Measurements from ENCODE around the gene ELP2. TPM values are rescaled to one million over a fixed set of nuclear protein-coding genes. Genes with fewer than 3 reads are reported as not detected.

The ELP2 gene
- total RNA-seq, 2 donors from 2014 or later, result 49.7 to 80.4 TPM

- Histone ChIP-seq H3K27ac (no peak overlapping the region), H3K9me3 (no peaks in the 10 kb centered on the region), H3K4me3 (no peak overlapping the region), H3K4me1 (replicated peaks) (no peaks in the 10 kb centered on the region), H3K36me3 (no peaks in the 10 kb centered on the region), H3K27me3 (replicated peaks; ENCODE audit: insufficient read depth) (no peaks in the 10 kb centered on the region)
- TF ChIP-seq POLR2AphosphoS5 (IDR thresholded peaks at IDR 0.05) (no peak), CTCF (IDR thresholded peaks at IDR 0.05) (no peak), POLR2A (IDR thresholded peaks at IDR 0.05) (no peak)
- WGBS, result 91% methylated on average over 3 of the region's 3 CpGs
- DNase-seq (ENCODE audit: low spot score), result no peak
- intact Hi-C loops (cut with DNase I), result loop anchor here (10.0 kb wide), 1 partner anchor 493 kb away; no protein-coding TSS in a partner anchor
These were observed 52.3 kb downstream of the ELP2 start for GRCh38 chr18:36181898-36182506.

- Histone ChIP-seq H3K9me3 (no peaks in the 10 kb centered on the region), H3K36me3 (no peaks in the 10 kb centered on the region), H3K4me1 (replicated peaks) (no peaks in the 10 kb centered on the region), H3K4me3 (no peak overlapping the region), H3K27ac (no peak overlapping the region), H3K27me3 (replicated peaks; ENCODE audit: insufficient read depth) (no peaks in the 10 kb centered on the region)
- intact Hi-C loops (cut with DNase I), result loop anchor here (10.0 kb wide), 1 partner anchor 492 kb away; no protein-coding TSS in a partner anchor
- DNase-seq (ENCODE audit: low spot score), result no peak
- WGBS, result 95% methylated on average over 6 of the region's 6 CpGs
- no peak for TF ChIP-seq CTCF (IDR thresholded peaks at IDR 0.05)
- no peak for TF ChIP-seq POLR2AphosphoS5 (IDR thresholded peaks at IDR 0.05)
- no peak for TF ChIP-seq POLR2A (IDR thresholded peaks at IDR 0.05)
These were observed 53.3 kb downstream of the ELP2 start for GRCh38 chr18:36183033-36183432.

GRCh38 chr18:36183987-36184386 is 54.3 kb downstream of the ELP2 start:
- Histone ChIP-seq H3K27ac (no peak overlapping the region), H3K36me3 (no peaks in the 10 kb centered on the region), H3K4me1 (replicated peaks) (no peaks in the 10 kb centered on the region), H3K4me3 (no peak overlapping the region), H3K27me3 (replicated peaks; ENCODE audit: insufficient read depth) (no peaks in the 10 kb centered on the region), H3K9me3 (no peaks in the 10 kb centered on the region)
- 83% methylated on average over 2 of the region's 2 CpGs for WGBS
- intact Hi-C loops (cut with DNase I), result loop anchor here (10.0 kb wide), 1 partner anchor 491 kb away; no protein-coding TSS in a partner anchor
- TF ChIP-seq POLR2A (IDR thresholded peaks at IDR 0.05), result no peak
- no peak for TF ChIP-seq POLR2AphosphoS5 (IDR thresholded peaks at IDR 0.05)
- no peak for TF ChIP-seq CTCF (IDR thresholded peaks at IDR 0.05)
- DNase-seq (ENCODE audit: low spot score), result no peak

- intact Hi-C loops (cut with DNase I), result loop anchor here (5.0 to 10.0 kb wide), 2 partner anchors 58 to 490 kb away; partner anchors contain the start of genes ELP2 and SLC39A6
- H3K27me3 ChIP-seq (replicated peaks; ENCODE audit: insufficient read depth), result no peaks in the 10 kb centered on the region
- WGBS, result 100% methylated on average over 3 of the region's 3 CpGs
- H3K4me1 ChIP-seq (replicated peaks), result no peaks in the 10 kb centered on the region
- no peak for DNase-seq (ENCODE audit: low spot score)
- no peaks in the 10 kb centered on the region for H3K9me3 ChIP-seq
- no peak overlapping the region for H3K27ac ChIP-seq
- H3K4me3 ChIP-seq, result no peak overlapping the region
- TF ChIP-seq POLR2AphosphoS5 (IDR thresholded peaks at IDR 0.05), result no peak
- TF ChIP-seq POLR2A (IDR thresholded peaks at IDR 0.05), result no peak
- TF ChIP-seq CTCF (IDR thresholded peaks at IDR 0.05), result no peak
- no peaks in the 10 kb centered on the region for H3K36me3 ChIP-seq
These were observed 55.5 kb downstream of the ELP2 start for GRCh38 chr18:36185157-36185556.

- no peaks in the 10 kb centered on the region for H3K4me1 ChIP-seq (replicated peaks)
- intact Hi-C loops (cut with DNase I), result loop anchor here (5.0 to 10.0 kb wide), 2 partner anchors 59 to 489 kb away; partner anchors contain the start of genes ELP2 and SLC39A6
- H3K4me3 ChIP-seq, result no peak overlapping the region
- no peak overlapping the region for H3K27ac ChIP-seq
- no peak for DNase-seq (ENCODE audit: low spot score)
- TF ChIP-seq CTCF (IDR thresholded peaks at IDR 0.05) (no peak), POLR2A (IDR thresholded peaks at IDR 0.05) (no peak), POLR2AphosphoS5 (IDR thresholded peaks at IDR 0.05) (no peak)
- 75% methylated on average over 17 of the region's 18 CpGs for WGBS
- H3K27me3 ChIP-seq (replicated peaks; ENCODE audit: insufficient read depth), result no peaks in the 10 kb centered on the region
- H3K9me3 ChIP-seq, result no peaks in the 10 kb centered on the region
- no peaks in the 10 kb centered on the region for H3K36me3 ChIP-seq
These were observed 56.3 kb downstream of the ELP2 start for GRCh38 chr18:36185901-36186460.
